ENCODE data around the gene HAUS8. TPM values are rescaled to one million over a fixed set of nuclear protein-coding genes. Genes with fewer than 3 reads are reported as not detected.
"Not testable (repeated sequence)": the region's sequence is repeated elsewhere in the genome, so short reads cannot be mapped to it uniquely, and the experiment has no call there.

The HAUS8 gene
- polyA plus RNA-seq, 1 experiment, result 4.6 TPM

GRCh38 chr19:17027535-17027975 lies 47.7 kb downstream of the HAUS8 start:
- H3K27ac ChIP-seq (ENCODE audit: low read depth, low read length), result no peak overlapping the region
- ChIA-PET POLR2A (no interaction called here), CTCF (no interaction called here)
- H3K4me3 ChIP-seq (ENCODE audit: low read depth, low read length), result no peak overlapping the region
- peaks cover 41% of the 10 kb centered on the region for H3K27me3 ChIP-seq (ENCODE audit: control insufficient read depth, insufficient read depth, low read length)
- no peak for DNase-seq (ENCODE audit: low read depth, low spot score)
- TF ChIP-seq CTCF (IDR thresholded peaks at IDR 0.05; ENCODE audit: low read depth, low read length), result no peak
- H3K9me3 ChIP-seq (ENCODE audit: control insufficient read depth, insufficient read depth, low read length), result peaks cover 11% of the 10 kb centered on the region

GRCh38 chr19:17026706-17027534 lies 48.3 kb downstream of the HAUS8 start, which contains the start of gene CPAMD8:
TSS of gene CPAMD8 (minus strand) at chr19:17026810. CDS start at chr19:17026642, 168 bp downstream.
- peaks cover 38% of the 10 kb centered on the region for H3K27me3 ChIP-seq (ENCODE audit: control insufficient read depth, insufficient read depth, low read length)
- ChIA-PET POLR2A (no interaction called here), CTCF (interaction anchor here (0.6 kb wide), 1 partner anchor 224 kb away, joined by 9 read pairs; no protein-coding TSS in a partner anchor)
- no peak for TF ChIP-seq CTCF (IDR thresholded peaks at IDR 0.05; ENCODE audit: low read depth, low read length)
- no peak within 1 kb of the TSS for H3K4me3 ChIP-seq (ENCODE audit: low read depth, low read length)
- no peak within 1 kb of the TSS for H3K27ac ChIP-seq (ENCODE audit: low read depth, low read length)
- peaks cover 13% of the 10 kb centered on the region for H3K9me3 ChIP-seq (ENCODE audit: control insufficient read depth, insufficient read depth, low read length)
- no peak for DNase-seq (ENCODE audit: low read depth, low spot score)

- no peak for DNase-seq (ENCODE audit: low read depth, low spot score)
- Histone ChIP-seq H3K4me3 (ENCODE audit: low read depth, low read length) (no peak overlapping the region), H3K9me3 (ENCODE audit: control insufficient read depth, insufficient read depth, low read length) (peaks cover 13% of the 10 kb centered on the region), H3K27ac (ENCODE audit: low read depth, low read length) (no peak overlapping the region), H3K27me3 (ENCODE audit: control insufficient read depth, insufficient read depth, low read length) (peaks cover 38% of the 10 kb centered on the region)
- no peak for TF ChIP-seq CTCF (IDR thresholded peaks at IDR 0.05; ENCODE audit: low read depth, low read length)
- ChIA-PET CTCF (interaction anchor here (0.5 to 0.6 kb wide), 2 partner anchors 121 to 224 kb away, joined by 4 to 9 read pairs; no protein-coding TSS in a partner anchor), POLR2A (interaction anchor here (0.5 kb wide), 1 partner anchor 404 kb away, joined by 7 read pairs; no protein-coding TSS in a partner anchor)
Observed at GRCh38 chr19:17025991-17026658, 49.1 kb downstream of the HAUS8 start.

GRCh38 chr19:17025361-17025760 lies 49.9 kb downstream of the HAUS8 start:
- no peak for DNase-seq (ENCODE audit: low read depth, low spot score)
- CTCF ChIA-PET, result interaction anchor here (0.5 kb wide), 1 partner anchor 120 kb away, joined by 4 read pairs; no protein-coding TSS in a partner anchor

GRCh38 chr19:17024941-17025340 lies 50.3 kb downstream of the HAUS8 start:
- H3K27me3 ChIP-seq (ENCODE audit: control insufficient read depth, insufficient read depth, low read length), result peaks cover 38% of the 10 kb centered on the region
- H3K27ac ChIP-seq (ENCODE audit: low read depth, low read length); POLR2A ChIA-PET; H3K4me3 ChIP-seq (ENCODE audit: low read depth, low read length); DNase-seq (ENCODE audit: low read depth, low spot score); CTCF ChIA-PET: not testable (repeated sequence)
- H3K9me3 ChIP-seq (ENCODE audit: control insufficient read depth, insufficient read depth, low read length), result peaks cover 13% of the 10 kb centered on the region

More at GRCh38 chr19:17025361-17025760, 49.9 kb downstream of the HAUS8 start:
- Histone ChIP-seq H3K4me3 (ENCODE audit: low read depth, low read length) (no peak overlapping the region), H3K27me3 (ENCODE audit: control insufficient read depth, insufficient read depth, low read length) (peaks cover 38% of the 10 kb centered on the region), H3K27ac (ENCODE audit: low read depth, low read length) (no peak overlapping the region), H3K9me3 (ENCODE audit: control insufficient read depth, insufficient read depth, low read length) (peaks cover 13% of the 10 kb centered on the region)
- TF ChIP-seq CTCF (IDR thresholded peaks at IDR 0.05; ENCODE audit: low read depth, low read length), result no peak
- POLR2A ChIA-PET, result interaction anchor here (0.5 kb wide), 1 partner anchor 405 kb away, joined by 7 read pairs; no protein-coding TSS in a partner anchor
